ENCODE data around the gene DNASE1L2.

DNASE1L2 gene

DNA sequence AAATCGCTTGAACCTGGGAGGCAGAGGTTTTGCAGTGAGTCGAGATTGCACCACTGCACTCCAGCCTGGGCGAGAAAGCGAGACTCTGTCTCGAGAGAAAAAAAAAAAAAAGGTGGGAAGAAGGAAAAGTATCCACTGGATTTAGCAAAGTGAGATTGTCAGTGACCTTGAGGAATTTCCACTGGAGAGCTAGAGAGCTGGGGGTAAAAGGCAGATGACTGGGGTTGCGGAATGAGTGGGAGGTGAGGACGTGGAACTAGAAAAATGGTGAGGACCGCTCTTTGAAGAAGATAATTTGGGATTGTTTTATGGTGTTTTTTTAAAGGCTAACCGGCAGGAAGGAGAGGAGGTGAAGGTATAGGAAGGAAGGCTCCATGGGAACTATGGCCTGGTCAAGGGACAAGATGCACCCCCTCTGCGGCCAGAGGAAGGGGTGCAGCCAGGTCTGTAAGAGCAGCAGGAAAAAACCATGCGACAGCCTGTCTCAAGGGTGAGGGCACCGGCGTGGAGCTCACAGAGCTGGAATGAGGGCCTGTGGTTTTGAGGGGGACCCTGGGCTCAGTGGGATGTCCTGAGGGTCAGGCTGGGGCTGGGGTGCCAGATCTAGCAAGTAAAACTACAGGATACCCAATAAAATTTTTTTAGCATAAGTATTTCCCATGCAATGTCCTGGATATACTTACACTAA is 31.7 kb upstream of the DNASE1L2 start:
- no peak for DNase-seq

DNA sequence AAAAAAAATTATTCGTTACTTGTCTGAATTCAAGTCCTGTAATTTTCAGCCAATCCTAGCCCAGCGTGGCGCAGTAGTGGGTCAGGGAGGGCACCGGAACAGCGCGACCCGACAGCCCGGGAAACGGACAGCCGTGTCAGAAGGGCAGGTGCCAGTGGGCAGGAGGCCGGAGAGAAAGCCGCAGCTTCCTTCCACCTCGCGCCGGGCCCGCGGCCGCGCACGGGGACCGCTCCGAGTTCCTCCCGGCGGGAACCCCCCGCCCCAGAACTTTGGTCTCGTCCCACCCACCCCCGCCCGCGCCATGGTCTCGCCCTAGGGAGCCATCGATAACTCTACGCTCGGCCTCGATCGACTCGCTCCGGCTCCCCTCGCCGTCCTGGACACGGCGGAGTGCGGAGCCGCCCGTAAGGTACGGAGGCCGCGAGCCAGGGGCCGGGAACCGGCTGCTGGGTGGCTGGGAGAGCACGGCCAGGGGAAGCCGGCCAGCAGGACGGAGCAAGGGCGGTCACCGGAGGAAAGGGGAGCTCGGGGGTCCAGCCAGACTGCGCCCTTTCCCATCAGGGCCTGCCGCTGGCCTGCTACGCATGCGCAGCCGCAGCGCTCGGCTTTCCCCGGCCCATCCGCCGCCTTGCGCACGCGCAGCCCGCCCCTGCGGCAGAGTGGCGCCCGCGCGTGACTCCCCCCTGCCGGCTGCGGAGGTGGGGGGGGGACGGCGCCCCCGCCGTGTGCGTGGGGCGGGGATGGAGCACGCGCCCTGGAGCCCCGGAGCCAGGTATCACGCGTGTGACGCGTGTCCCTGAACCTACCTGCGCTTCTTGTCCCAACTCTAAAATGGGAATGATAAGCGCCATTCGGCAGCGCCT is 30.9 kb upstream of the DNASE1L2 start, which contains the start of gene MLST8:
MLST8 (plus strand) TSS at position 351 of the 863 bp plus-strand sequence. CDS start 632 bp downstream, outside the sequence.
- peak; percentile 58 to 99 for DNase-seq

DNA sequence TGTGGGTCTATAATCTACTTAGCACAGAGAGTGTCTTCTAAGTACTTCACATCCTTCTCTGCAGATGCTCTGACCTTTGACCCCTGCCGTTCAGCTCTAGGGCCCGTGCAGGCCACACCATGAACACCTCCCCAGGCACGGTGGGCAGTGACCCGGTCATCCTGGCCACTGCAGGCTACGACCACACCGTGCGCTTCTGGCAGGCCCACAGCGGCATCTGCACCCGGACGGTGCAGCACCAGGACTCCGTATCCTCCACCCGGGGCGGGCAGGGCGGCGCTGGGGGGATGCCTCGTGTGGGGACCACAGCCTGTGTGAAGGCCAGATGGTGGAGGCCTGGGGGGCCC is 30.3 kb upstream of the DNASE1L2 start:
- DNase-seq = no peak

DNA sequence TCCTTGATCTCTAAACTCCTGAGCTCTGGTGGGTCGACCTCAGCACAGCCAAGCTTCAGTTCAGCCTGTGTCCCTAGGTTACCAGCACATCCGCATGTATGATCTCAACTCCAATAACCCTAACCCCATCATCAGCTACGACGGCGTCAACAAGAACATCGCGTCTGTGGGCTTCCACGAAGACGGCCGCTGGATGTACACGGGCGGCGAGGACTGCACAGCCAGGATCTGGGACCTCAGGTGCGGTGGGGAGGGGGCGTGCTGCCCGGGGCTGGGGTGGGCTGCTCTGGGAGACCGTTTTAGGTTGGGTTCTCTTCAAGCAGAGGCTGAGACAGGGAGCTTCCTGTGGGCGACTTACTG is 29.8 kb upstream of the DNASE1L2 start:
- DNase-seq = no peak

DNA sequence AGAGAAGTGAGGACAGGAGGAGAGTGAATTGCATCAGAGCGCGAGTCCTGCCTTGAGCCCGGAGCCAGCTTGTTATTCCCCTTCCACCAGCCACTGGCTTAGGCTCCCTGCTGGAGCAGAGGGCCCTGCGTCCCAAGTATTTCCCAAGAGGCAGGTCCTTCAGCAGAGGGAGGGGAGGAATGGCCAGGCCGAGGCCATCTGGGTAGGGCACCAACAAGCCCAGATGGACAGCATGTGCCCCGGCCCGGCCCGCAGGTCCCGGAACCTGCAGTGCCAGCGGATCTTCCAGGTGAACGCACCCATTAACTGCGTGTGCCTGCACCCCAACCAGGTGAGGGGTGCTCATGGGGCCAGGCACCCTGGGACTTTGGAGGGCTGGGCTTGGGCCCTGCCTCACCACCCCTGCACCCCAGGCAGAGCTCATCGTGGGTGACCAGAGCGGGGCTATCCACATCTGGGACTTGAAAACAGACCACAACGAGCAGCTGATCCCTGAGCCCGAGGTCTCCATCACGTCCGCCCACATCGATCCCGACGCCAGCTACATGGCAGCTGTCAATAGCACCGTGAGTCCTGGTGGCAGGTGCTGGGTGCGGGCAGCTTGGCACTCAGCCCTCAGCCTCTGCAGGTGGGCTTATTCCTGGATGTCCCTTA is 29.3 kb upstream of the DNASE1L2 start:
- DNase-seq = no peak

DNA sequence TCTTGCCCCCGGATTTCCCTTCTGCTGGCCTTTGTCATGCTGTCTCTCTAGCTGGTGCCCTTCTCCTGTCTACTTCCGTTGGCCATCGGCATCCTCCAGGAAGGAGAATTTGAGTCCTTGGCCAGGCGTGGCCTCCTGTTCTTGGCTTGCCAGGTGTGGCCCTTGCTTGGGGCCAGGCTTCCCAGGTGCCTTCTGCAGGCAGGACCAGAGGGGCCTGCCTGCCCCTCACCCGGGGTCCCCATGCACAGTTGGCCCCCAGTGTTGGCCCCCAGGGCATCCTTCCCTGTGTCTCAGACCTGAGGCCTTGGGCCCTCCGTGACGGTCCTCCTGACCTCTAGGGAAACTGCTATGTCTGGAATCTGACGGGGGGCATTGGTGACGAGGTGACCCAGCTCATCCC is 28.4 kb upstream of the DNASE1L2 start:
- DNase-seq = no peak

DNA sequence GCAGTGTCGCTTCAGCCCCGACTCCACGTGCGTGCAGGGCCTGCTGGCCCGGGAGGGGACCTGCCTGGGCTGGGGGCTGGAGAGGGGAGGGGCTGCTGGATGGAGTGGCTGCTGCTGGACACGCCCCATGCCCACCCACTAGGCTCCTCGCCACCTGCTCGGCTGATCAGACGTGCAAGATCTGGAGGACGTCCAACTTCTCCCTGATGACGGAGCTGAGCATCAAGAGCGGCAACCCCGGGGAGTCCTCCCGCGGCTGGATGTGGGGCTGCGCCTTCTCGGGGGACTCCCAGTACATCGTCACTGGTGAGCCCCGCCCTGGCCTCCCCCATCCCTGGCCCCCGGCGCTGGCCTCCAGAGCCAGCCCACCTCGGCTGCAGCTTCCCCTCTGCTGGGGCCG is 27.9 kb upstream of the DNASE1L2 start:
- DNase-seq = no peak

DNA sequence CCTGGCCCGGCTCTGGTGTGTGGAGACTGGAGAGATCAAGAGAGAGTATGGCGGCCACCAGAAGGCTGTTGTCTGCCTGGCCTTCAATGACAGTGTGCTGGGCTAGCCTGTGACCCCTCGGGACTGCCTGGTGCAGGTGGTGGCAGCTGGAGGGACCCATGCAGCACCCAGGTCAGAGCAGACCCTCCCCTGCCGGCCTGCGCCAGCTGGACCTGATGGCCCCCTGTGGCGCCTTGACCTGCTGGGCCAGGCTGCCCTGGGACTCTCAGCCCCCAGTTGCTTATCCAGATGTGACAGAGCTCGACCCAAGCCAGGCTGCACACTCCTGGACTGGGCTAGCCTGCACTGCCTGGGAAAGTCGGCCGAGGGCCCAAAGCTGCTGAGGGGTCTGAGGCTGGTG is 27.5 kb upstream of the DNASE1L2 start:
- DNase-seq = no peak

DNA sequence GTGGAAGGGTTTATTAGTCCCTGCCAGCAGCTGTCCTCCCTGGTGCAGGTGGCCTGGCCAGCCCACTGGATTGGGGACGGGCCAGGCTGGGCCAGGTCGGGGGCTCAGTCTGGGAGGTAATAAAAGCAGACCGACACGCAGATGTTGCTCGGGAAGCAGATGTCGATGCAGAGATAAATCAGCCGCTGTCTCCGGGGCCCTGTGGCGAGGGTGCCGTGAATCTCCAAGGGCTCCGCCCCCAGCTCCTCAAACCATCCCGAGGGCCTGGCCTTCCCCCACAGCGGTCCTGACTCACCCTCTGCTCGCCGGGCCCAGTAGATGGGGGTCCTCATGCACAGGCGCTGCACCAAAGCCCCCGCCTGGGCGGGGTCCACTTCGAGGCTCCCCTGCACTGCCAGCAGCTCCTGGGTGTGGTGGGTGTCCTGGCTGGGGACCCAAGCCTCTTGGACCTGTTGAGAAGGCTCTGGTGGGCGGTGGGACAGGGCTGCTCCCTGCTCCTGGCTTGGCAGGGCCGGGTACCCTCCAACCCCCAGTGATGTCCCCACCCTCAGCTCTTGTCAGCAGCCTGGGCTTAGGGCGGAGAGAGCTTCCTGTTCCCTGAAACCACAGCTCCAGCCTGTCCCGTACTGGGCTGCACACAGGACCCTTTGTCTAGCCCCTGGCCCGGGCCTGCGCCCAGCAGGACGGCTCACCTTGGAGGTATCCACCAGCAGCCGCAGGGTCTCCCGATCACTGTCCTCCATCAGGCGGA is 26.8 kb upstream of the DNASE1L2 start:
- DNase-seq = no peak

DNA sequence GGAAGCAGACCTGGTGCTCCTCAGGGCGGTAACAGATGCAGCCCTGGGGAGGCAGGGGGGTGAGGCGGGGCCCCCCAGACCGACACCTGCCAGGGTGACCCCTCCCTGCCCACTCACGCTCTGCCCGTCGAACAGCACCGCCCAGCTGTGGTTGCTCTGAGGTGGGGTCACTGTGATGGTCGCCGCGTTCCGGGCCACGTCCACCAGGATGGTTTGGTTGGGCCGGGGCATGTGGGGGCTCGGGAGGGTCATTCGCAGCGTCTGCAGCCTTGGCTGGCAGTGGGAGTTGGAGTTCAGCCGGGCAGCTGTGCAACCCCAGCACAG is 26.3 kb upstream of the DNASE1L2 start:
- no peak for DNase-seq

DNA sequence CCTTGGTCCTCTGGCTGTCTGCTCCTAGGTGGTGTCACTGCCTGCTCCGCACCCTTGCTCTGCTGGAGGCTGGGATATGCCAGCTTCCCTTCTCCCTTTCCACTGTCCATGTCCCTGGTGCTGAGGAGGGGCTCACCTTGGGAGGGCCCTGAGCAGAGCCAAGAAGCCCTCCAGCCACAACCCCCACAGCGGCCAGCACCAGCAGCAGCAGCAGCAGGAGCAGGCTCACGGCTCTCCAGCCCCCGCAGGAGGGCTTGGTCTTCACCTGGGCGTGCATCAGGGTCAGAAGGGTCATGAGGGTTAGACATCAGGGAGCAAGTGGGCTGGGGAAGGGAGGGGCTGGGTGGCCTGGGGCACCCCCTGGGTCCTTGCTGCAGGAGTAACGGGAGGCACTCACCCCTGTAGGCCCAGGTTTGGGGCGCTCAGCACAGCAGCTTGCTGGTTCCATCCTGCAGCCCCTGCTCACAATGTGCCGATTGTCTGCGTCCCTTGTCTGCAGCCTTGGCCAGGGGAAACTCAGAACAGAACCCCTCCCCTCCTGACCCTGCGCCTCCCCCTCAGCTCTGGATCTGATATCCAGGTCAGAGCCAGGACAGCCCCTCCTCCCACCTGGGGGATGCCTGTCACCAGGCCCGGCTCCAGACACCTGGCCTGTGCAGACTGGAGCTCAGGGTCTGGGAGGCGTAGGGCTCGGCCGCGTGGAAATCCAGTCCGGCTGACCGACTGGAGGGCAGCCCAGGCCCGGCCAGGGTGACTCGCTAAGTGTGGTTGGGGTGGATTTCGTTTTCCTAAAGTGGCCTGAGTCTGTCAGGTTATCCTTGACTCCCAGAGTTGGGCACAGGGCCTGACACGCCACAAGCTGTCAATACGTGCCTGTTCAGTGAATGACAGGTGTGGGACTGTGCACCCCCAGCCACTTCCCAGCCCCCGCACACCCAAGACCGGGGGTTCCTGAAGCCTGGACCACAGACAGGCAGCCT is 25.6 kb upstream of the DNASE1L2 start, which contains the start of gene BRICD5:
BRICD5 (minus strand) TSS at position 478 of the 980 bp plus-strand sequence; CDS start at position 448, 30 bp downstream.
- DNase-seq = no peak

DNA sequence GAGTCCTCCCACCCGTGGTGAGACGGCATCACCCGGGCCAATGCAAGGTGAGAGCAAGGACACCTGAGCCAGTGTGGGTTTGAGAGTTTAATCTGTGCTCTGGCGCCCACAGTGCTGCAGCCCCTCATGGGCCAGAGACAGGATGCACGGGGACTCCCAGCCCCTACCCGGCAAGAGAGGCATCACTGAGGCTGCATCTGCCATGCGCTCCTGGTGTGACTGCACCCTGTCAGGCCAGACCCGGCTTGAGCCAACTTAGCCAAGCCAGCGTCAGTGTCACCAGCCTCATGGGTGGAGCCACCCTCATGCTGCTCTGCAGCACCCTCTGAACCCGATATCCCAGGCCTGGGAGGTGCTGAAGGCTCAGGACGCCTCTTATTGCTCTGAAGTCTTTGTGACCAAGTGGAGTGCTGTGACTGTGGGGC is 24.3 kb upstream of the DNASE1L2 start:
- no peak for DNase-seq

DNA sequence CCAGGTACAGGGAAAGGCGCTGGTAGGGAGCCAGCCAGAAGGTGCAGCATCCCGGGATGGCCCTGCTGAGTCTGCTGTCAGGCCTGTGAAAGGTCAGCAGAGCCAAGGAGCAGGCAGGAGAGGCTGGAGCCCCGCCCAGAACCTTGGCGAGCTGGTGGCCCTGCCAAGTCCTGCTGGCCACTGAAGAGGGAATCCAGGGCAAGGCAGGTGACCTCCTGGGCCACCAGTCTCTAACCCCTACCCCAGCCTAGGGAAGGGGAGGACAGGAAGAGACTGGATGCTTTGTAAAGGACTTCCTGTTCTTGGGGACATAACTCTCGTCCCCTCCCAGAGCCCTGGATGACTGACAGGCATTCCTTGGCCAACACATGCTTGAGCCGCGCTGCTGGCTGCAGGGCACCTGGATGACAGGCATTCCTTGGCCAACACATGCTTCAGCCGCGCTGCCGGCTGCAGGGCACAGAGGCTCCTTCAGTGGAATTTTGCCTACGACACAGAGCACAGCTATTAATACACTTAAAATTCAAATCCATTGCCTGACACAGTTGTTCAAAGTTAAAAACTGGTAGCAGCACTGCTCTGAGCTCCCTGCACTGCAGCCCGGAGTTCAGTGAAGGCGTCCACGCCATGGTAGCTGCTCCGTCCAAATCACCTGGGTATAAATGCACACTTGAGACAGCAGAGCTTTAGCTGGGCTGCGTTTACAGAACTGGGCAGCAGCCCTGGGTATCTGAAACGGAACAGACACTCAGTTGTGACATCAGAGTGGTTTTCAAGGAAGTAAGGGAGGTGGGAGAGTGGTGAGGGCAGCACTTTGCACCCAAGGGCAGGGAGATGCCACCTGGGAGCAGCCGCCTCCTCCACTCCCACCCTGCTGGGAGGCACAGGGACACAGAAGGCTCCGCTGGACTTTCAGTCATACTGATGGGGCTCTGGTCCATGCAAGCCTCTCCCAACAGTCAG is 23.6 kb upstream of the DNASE1L2 start:
- no peak for DNase-seq

DNA sequence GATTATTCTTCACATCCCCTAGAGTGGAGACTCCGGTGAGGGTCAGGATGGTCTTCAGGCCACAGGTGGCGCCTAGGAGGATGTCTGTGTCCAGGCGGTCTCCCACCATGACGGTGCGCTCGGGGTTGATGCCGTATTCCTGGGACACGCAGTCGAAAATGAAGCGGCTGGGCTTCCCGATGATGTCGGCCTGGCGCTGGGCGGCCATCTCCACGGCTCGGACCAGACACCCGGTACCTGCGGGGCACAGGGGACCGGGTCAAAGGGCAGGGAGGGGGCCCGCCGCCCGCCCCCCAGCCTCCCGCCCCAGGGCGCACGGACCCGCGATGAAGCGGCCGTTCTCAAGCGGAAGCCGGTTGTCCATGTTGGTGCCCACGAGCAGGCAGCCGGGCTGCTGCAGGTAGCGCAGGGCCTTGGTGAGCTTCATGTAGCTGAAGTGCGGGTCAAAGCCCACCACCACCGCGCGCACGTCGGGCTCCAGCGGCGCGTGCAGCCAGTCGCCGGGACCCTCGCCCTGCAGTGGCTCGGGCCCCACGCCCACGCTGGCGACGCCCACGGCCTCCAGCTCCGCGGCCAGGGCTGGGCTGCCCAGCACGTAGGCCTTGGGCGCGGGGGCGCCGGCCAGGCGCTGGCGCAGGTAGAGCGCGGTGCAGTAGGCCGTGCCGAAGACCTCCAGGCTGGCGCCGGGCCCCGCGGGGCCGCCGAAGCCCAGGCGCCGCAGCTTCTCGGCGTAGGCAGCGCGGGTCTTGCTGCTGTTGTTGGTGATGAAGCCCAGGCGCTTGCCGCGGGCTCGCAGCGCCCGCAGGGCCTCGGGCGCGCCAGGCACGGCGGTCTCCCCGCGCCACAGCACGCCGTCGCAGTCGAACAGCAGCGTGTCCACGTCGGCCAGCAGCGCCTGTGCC is 22.2 kb upstream of the DNASE1L2 start:
- peak in 1 of 2 donors; percentile 47 for DNase-seq

DNA sequence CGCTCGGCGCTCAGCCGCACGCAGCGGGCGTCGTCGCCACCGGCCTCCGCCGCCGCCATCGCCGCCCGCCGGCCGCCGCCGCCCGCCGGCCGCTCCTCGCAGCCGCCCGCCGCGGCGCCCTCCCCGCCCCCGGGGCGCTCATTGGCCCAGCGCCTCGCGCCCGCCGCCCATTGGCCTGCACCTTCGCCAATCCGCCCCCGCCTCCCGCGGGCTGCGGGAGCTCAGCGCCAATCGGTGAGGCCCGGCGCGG is 21.6 kb upstream of the DNASE1L2 start, which contains the start of gene PGP:
PGP (minus strand) TSS at position 122 of the 250 bp plus-strand sequence; CDS start at position 59, 63 bp downstream.
- no peak for DNase-seq

DNA sequence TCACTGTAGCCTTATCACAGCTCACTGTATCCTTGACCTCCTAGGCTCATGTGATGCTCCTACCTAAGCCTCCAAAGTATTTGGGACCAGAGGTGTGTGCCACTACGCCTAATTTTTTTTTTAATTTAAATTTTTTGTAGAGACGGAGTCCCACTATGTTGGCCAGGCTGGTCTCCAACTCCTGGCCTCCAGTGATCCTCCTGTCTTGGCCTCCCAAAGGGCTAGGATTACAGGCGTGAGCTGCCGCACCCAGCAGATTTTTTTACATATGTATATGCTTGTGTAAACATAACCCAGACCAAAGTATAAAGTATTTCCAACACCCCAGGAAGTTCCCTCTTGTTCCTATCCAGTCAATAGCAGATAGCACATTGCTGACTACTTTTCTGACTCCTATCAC is 19.9 kb upstream of the DNASE1L2 start:
- no peak for DNase-seq

DNA sequence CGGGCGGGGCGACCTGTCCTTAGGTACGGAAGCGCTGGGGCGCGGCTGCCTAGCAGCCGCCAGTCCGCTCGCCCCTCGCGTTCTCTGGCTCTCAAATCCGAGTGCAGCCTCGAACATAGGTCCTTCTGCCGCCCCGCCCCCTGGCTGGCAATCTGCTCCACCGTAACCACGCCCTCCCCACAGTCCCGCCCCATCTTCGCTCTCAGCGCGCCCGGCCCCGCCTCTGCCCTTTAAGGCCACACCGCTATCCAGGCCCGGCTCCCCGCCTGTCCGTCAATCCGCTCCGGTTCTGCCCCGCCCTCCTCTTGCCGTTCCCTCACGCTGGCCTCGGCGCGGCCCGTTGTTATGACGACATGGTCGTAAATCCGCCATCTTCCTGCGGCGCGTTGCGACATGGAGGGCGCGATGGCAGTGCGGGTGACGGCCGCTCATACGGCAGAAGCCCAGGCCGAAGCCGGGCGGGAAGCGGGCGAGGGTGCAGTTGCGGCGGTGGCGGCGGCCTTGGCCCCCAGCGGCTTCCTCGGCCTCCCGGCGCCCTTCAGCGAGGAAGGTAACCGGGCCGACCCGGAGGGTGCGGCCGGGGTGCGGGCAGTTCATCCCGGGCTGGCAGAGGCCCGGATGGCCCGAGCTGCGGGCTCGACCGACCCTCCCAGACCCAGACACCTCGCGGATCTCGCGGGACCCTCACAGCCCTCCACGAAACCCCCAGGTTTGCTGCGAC is 12.9 kb upstream of the DNASE1L2 start, which contains the start of gene E4F1:
E4F1 (plus strand) TSS at position 371 of the 721 bp plus-strand sequence; CDS start at position 394, 23 bp downstream.
- peak; percentile 94 to 99 for DNase-seq

DNA sequence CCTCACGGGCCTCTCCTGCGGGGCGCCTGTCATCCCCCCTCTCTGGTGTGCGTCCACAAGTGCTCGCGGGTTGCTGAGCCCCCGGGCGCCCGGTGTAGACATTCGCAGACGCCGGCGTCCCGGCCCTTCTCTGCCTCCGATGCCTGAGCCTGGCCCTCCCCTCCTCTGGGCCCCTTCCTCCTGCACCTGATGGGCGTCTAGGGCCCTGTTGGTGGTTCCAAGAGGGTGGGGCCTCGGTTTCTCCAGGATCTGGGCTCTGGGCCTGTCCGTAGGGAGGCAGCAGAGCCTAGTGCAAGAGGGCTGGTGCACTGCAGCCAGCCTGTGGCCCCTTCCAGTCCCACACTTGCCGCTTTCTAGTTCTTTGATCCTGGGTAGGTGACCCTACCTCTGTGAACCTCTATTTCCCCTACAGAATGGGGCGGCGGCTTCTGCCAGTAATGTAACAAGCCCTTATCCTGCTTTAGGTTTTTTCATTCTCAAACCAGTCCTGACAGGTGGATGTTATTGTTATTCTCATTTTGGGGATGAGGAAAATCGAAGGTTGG is 12.2 kb upstream of the DNASE1L2 start:
- DNase-seq = peak in 1 of 2 donors; percentile 46
